PFSK-1 (cell line): ENCODE data around the gene OR8D2.

Experiments used
- FOXP2 ChIP-seq: optimal IDR thresholded peaks from 2 replicates; pipeline ENCODE3; 2011; ENCODE audit warnings: borderline replicate concordance, control low read depth, inconsistent platforms; ENCODE audit not compliant: insufficient read depth; ENCODE audit errors: extremely low read length, extremely low read depth
- POLR2AphosphoS5 ChIP-seq: IDR thresholded peaks from 2 replicates; pipeline ENCODE4 v1.6.1; 2012; ENCODE audit warnings: low read depth, mild to moderate bottlenecking, control low read depth, low read length, moderate library complexity
- REST ChIP-seq, 2 experiments: IDR thresholded peaks; 2 replicates each; pipeline versions ENCODE4 v1.6.1 to v1.8.0; 2011 to 2012; ENCODE audit warnings: low read depth in 2 of 2, low read length in 2 of 2, control low read depth in 1 of 2, inconsistent platforms in 1 of 2, mild to moderate bottlenecking in 1 of 2, moderate library complexity in 1 of 2; ENCODE audit not compliant: insufficient read depth in 1 of 2
- SIN3A ChIP-seq: IDR thresholded peaks from 2 replicates; pipeline ENCODE4 v1.6.1; 2012; ENCODE audit warnings: mild to moderate bottlenecking, low read length, moderate library complexity, borderline replicate concordance; ENCODE audit not compliant: insufficient read depth
- TAF1 ChIP-seq: IDR thresholded peaks from 2 replicates; pipeline ENCODE4 v1.6.1; 2012; ENCODE audit warnings: low read length, control low read depth, borderline replicate concordance; ENCODE audit not compliant: insufficient read depth

The OR8D2 gene

GRCh38 chr11:124297921-124298320 lies 22.1 kb downstream of the OR8D2 start:
- no peak for TF ChIP-seq TAF1
- no peak for TF ChIP-seq FOXP2
- no peak for TF ChIP-seq REST (IDR thresholded peaks at IDR 0.05; ENCODE audit: insufficient read depth in 1 of 2, low read depth in 2 of 2, low read length in 2 of 2)
- TF ChIP-seq SIN3A: no peak
- no peak for TF ChIP-seq POLR2AphosphoS5

- TF ChIP-seq FOXP2: no peak
- no peak for TF ChIP-seq POLR2AphosphoS5
- no peak for TF ChIP-seq TAF1
Observed at GRCh38 chr11:124296016-124296415, 24.0 kb downstream of the OR8D2 start.

GRCh38 chr11:124294687-124295086 lies 25.3 kb downstream of the OR8D2 start:
- TF ChIP-seq POLR2AphosphoS5: no peak
- no peak for TF ChIP-seq TAF1

- TF ChIP-seq TAF1: peak; percentile 65; the same call in 1 of the 2 replicates
- no peak for TF ChIP-seq REST (IDR thresholded peaks at IDR 0.05; ENCODE audit: insufficient read depth in 1 of 2, low read depth in 2 of 2, low read length in 2 of 2)
- TF ChIP-seq SIN3A: peak; percentile 77; the same call in 1 of the 2 replicates
- TF ChIP-seq POLR2AphosphoS5: no peak; the same call in 1 of the 2 replicates
- TF ChIP-seq FOXP2: no peak
Observed at GRCh38 chr11:124285610-124286344, 34.2 kb downstream of the OR8D2 start.

GRCh38 chr11:124278261-124278660 lies 41.7 kb downstream of the OR8D2 start:
- TF ChIP-seq FOXP2 (no peak), REST (IDR thresholded peaks at IDR 0.05; ENCODE audit: insufficient read depth in 1 of 2, low read depth in 2 of 2, low read length in 2 of 2) (no peak), POLR2AphosphoS5 (no peak), SIN3A (no peak), TAF1 (no peak)

- TF ChIP-seq POLR2AphosphoS5: no peak
Observed at GRCh38 chr11:124277804-124278203, 42.2 kb downstream of the OR8D2 start.
